ENCODE results near the gene PHLDA3. TPM values are rescaled to one million over a fixed set of nuclear protein-coding genes. Genes with fewer than 3 reads are reported as not detected.
A peak's percentile ranks its signal among the peaks of the same experiment; 100 is the strongest.

The PHLDA3 gene
- total RNA-seq, 1 donor from 2014 or later, result 150 TPM

- no peaks in the 10 kb centered on the region for H3K27me3 ChIP-seq (ENCODE audit: insufficient read depth, low read length)
- peaks cover 65% of the 10 kb centered on the region for H3K79me2 ChIP-seq (ENCODE audit: insufficient read depth, low read length)
- H4K20me1 ChIP-seq (ENCODE audit: insufficient read depth, low read length), result peaks cover 26% of the 10 kb centered on the region
- H3K4me3 ChIP-seq (ENCODE audit: insufficient read depth, low read depth, low read length), result peak overlapping the region; percentile 84
- H3K27me3 Mint-ChIP-seq (ENCODE audit: low read depth, unreplicated experiment), result no peaks in the 10 kb centered on the region
- peak overlapping the region; percentile 97 for H3K27ac ChIP-seq (ENCODE audit: low read depth, low read length)
- FAIRE-seq (no peak), DNase-seq (ENCODE audit: low read depth) (no peak)
- H3K4me3 Mint-ChIP-seq (ENCODE audit: unreplicated experiment), result peak overlapping the region; percentile 89
- H2AFZ ChIP-seq (ENCODE audit: low read depth, low read length), result no peak overlapping the region
- peaks cover 44% of the 10 kb centered on the region for H3K4me1 Mint-ChIP-seq (ENCODE audit: low read depth, unreplicated experiment)
- TF ChIP-seq EZH2 (IDR thresholded peaks at IDR 0.05; ENCODE audit: insufficient read depth, low read length) (no peak), CTCF (IDR thresholded peaks at IDR 0.05; ENCODE audit: insufficient read depth, low read depth, low read length) (no peak)
- H3K36me3 Mint-ChIP-seq (ENCODE audit: low read depth, unreplicated experiment), result no peaks in the 10 kb centered on the region
- peaks cover 67% of the 10 kb centered on the region for H3K4me1 ChIP-seq (ENCODE audit: insufficient read depth, low read length)
- no peaks in the 10 kb centered on the region for H3K9me3 ChIP-seq (ENCODE audit: insufficient read depth, low read depth, low read length)
- H3K9me3 Mint-ChIP-seq (ENCODE audit: unreplicated experiment), result no peaks in the 10 kb centered on the region
- H3K27ac Mint-ChIP-seq (ENCODE audit: unreplicated experiment), result peak overlapping the region; percentile 98
- peak overlapping the region; percentile 93 for H3K9ac ChIP-seq (ENCODE audit: low read length)
- H3K4me2 ChIP-seq (ENCODE audit: low read length), result peak overlapping the region; percentile 99
- H3K36me3 ChIP-seq (ENCODE audit: insufficient read depth, low read length), result no peaks in the 10 kb centered on the region
Observed at GRCh38 chr1:201506092-201506491, 37.1 kb upstream of the PHLDA3 start.

GRCh38 chr1:201505503-201505890 lies 36.5 kb upstream of the PHLDA3 start:
- no peak for FAIRE-seq
- Histone ChIP-seq H3K9ac (ENCODE audit: low read length) (peak overlapping the region; percentile 93), H3K36me3 (ENCODE audit: insufficient read depth, low read length) (no peaks in the 10 kb centered on the region), H3K27me3 (ENCODE audit: insufficient read depth, low read length) (no peaks in the 10 kb centered on the region), H3K4me3 (ENCODE audit: insufficient read depth, low read depth, low read length) (peak overlapping the region; percentile 84), H2AFZ (ENCODE audit: low read depth, low read length) (no peak overlapping the region), H3K4me1 (ENCODE audit: insufficient read depth, low read length) (peaks cover 73% of the 10 kb centered on the region), H3K27ac (ENCODE audit: low read depth, low read length) (peak overlapping the region; percentile 97), H3K79me2 (ENCODE audit: insufficient read depth, low read length) (peaks cover 71% of the 10 kb centered on the region), H3K4me2 (ENCODE audit: low read length) (peak overlapping the region; percentile 99), H3K9me3 (ENCODE audit: insufficient read depth, low read depth, low read length) (no peaks in the 10 kb centered on the region), H4K20me1 (ENCODE audit: insufficient read depth, low read length) (peaks cover 32% of the 10 kb centered on the region)
- peak; percentile 66 for DNase-seq (ENCODE audit: low read depth)
- Mint-ChIP-seq H3K4me3 (ENCODE audit: unreplicated experiment) (peak overlapping the region; percentile 89), H3K27me3 (ENCODE audit: low read depth, unreplicated experiment) (no peaks in the 10 kb centered on the region), H3K4me1 (ENCODE audit: low read depth, unreplicated experiment) (peaks cover 50% of the 10 kb centered on the region), H3K27ac (ENCODE audit: unreplicated experiment) (peak overlapping the region; percentile 98), H3K9me3 (ENCODE audit: unreplicated experiment) (no peaks in the 10 kb centered on the region), H3K36me3 (ENCODE audit: low read depth, unreplicated experiment) (peaks cover 2% of the 10 kb centered on the region)
- TF ChIP-seq CTCF (IDR thresholded peaks at IDR 0.05; ENCODE audit: insufficient read depth, low read depth, low read length) (no peak), EZH2 (IDR thresholded peaks at IDR 0.05; ENCODE audit: insufficient read depth, low read length) (no peak)

GRCh38 chr1:201504799-201505502 lies 36.0 kb upstream of the PHLDA3 start:
- Mint-ChIP-seq H3K27me3 (ENCODE audit: low read depth, unreplicated experiment) (no peaks in the 10 kb centered on the region), H3K4me3 (ENCODE audit: unreplicated experiment) (peak overlapping the region; percentile 89), H3K4me1 (ENCODE audit: low read depth, unreplicated experiment) (peaks cover 54% of the 10 kb centered on the region), H3K27ac (ENCODE audit: unreplicated experiment) (peak overlapping the region; percentile 98), H3K9me3 (ENCODE audit: unreplicated experiment) (no peaks in the 10 kb centered on the region), H3K36me3 (ENCODE audit: low read depth, unreplicated experiment) (peaks cover 2% of the 10 kb centered on the region)
- peak overlapping the region; percentile 84 for H3K4me3 ChIP-seq (ENCODE audit: insufficient read depth, low read depth, low read length)
- peaks cover 76% of the 10 kb centered on the region for H3K79me2 ChIP-seq (ENCODE audit: insufficient read depth, low read length)
- DNase-seq (ENCODE audit: low read depth), result no peak
- no peaks in the 10 kb centered on the region for H3K36me3 ChIP-seq (ENCODE audit: insufficient read depth, low read length)
- no peaks in the 10 kb centered on the region for H3K9me3 ChIP-seq (ENCODE audit: insufficient read depth, low read depth, low read length)
- H4K20me1 ChIP-seq (ENCODE audit: insufficient read depth, low read length), result peaks cover 37% of the 10 kb centered on the region
- TF ChIP-seq CTCF (IDR thresholded peaks at IDR 0.05; ENCODE audit: insufficient read depth, low read depth, low read length), result no peak
- peak overlapping the region; percentile 99 for H3K4me2 ChIP-seq (ENCODE audit: low read length)
- no peak overlapping the region for H2AFZ ChIP-seq (ENCODE audit: low read depth, low read length)
- H3K4me1 ChIP-seq (ENCODE audit: insufficient read depth, low read length), result peaks cover 79% of the 10 kb centered on the region
- H3K27ac ChIP-seq (ENCODE audit: low read depth, low read length), result peak overlapping the region; percentile 97
- no peaks in the 10 kb centered on the region for H3K27me3 ChIP-seq (ENCODE audit: insufficient read depth, low read length)
- FAIRE-seq, result no peak
- peak overlapping the region; percentile 93 for H3K9ac ChIP-seq (ENCODE audit: low read length)

Measured in astrocyte (in vitro differentiated cells and primary cell).